Naive thymus-derived CD4-positive, alpha-beta T cell (primary cell): ENCODE data around the gene RCC2. TPM values are rescaled to one million over a fixed set of nuclear protein-coding genes. Genes with fewer than 3 reads are reported as not detected.
A peak's percentile ranks its signal among the peaks of the same experiment; 100 is the strongest.

Source experiments
- ATAC-seq: fragments of 150-1000 bp; cut with Tn5 transposase; 2 replicates; pipeline ENCODE4 v1.10.0; 2021; ENCODE audit warnings: mild to moderate bottlenecking, moderate library complexity
- CTCF ChIA-PET: fragments of 350-600 bp; sonication (Branson Sonifier 250); formaldehyde crosslinking; loops from one replicate; lab custom pipeline; 2021; ENCODE audit warnings: antibody characterized with exemption; lab: Charles Lee
- POLR2A ChIA-PET: fragments of 350-600 bp; sonication (Branson Sonifier 250); formaldehyde crosslinking; loops from one replicate; lab custom pipeline; 2021; ENCODE audit warnings: antibody characterized with exemption, inconsistent platforms; lab: Charles Lee
- DNase-seq, 9 donors: peaks; one replicate each; pipeline versions ENCODE4 v3.0.0 to v3.0.0-alpha.2; 2020 to 2022; ENCODE audit warnings: mixed read lengths in 1 of 9
- H3K27ac ChIP-seq: one replicate; pipeline ENCODE4 v1.7.0; 2013; ENCODE audit warnings: mild to moderate bottlenecking, low read depth, low read length, moderate library complexity
- H3K27me3 ChIP-seq, 2 donors: one replicate each; pipeline ENCODE4 v1.7.0; 2013; ENCODE audit warnings: low read length in 2 of 2, mild to moderate bottlenecking in 2 of 2, moderate library complexity in 2 of 2; ENCODE audit not compliant: control insufficient read depth in 2 of 2, insufficient read depth in 2 of 2
- H3K36me3 ChIP-seq, 3 experiments: 1 replicate in 2 of 3; 2 replicates in 1 of 3; pipeline ENCODE4 v1.7.0; 2013; ENCODE audit warnings: low read length in 3 of 3, mild to moderate bottlenecking in 3 of 3, moderate library complexity in 1 of 3; ENCODE audit not compliant: insufficient read depth in 3 of 3, control insufficient read depth in 2 of 3
- H3K4me1 ChIP-seq, 2 donors: one replicate each; pipeline ENCODE4 v1.7.0; 2013; ENCODE audit warnings: low read length in 2 of 2, mild to moderate bottlenecking in 2 of 2, moderate library complexity in 1 of 2; ENCODE audit not compliant: control insufficient read depth in 2 of 2, insufficient read depth in 2 of 2
- H3K4me3 ChIP-seq: 2 replicates; pipeline ENCODE4 v1.7.0; 2013; ENCODE audit warnings: mild to moderate bottlenecking, low read length
- H3K9me3 ChIP-seq, 3 experiments: 1 replicate in 2 of 3; 2 replicates in 1 of 3; pipeline ENCODE4 v1.7.0; 2013; ENCODE audit warnings: low read length in 3 of 3; ENCODE audit not compliant: control insufficient read depth in 2 of 3
- H3K27ac Mint-ChIP-seq, 9 donors: one replicate each; pipeline ENCODE4 v1.8.0; 2020 to 2022; ENCODE audit warnings: mixed read lengths in 9 of 9, mild to moderate bottlenecking in 8 of 9, moderate library complexity in 5 of 9, inconsistent platforms in 2 of 9
- H3K27me3 Mint-ChIP-seq, 5 donors: one replicate each; pipeline ENCODE4 v1.8.0; 2021 to 2022; ENCODE audit warnings: mixed read lengths in 5 of 5, mild to moderate bottlenecking in 1 of 5
- H3K36me3 Mint-ChIP-seq, 5 donors: one replicate each; pipeline ENCODE4 v1.8.0; 2020 to 2022; ENCODE audit warnings: mixed read lengths in 5 of 5, mild to moderate bottlenecking in 3 of 5, inconsistent platforms in 1 of 5
- H3K4me1 Mint-ChIP-seq, 7 donors: one replicate each; pipeline ENCODE4 v1.8.0; 2020 to 2022; ENCODE audit warnings: mixed read lengths in 7 of 7, mild to moderate bottlenecking in 3 of 7, inconsistent platforms in 1 of 7
- H3K4me3 Mint-ChIP-seq, 10 donors: one replicate each; pipeline ENCODE4 v1.8.0; 2020 to 2022; ENCODE audit warnings: mild to moderate bottlenecking in 10 of 10, mixed read lengths in 10 of 10, moderate library complexity in 6 of 10, inconsistent platforms in 2 of 10
- H3K9me3 Mint-ChIP-seq, 11 donors: one replicate each; pipeline ENCODE4 v1.8.0; 2020 to 2022; ENCODE audit warnings: mixed read lengths in 11 of 11, mild to moderate bottlenecking in 4 of 11, inconsistent platforms in 1 of 11, moderate library complexity in 1 of 11
- intact Hi-C, 2 donors: fragments of 100-400 bp; cut with micrococcal nuclease; formaldehyde crosslinking; loops; one replicate each; pipeline ENCODE4 v1.15.1; 2023
- polyA plus RNA-seq, 2 donors: library from polyadenylated mRNA; unstranded; fragments of 300-500 nt; fragmentation: Illumina TruSeq; gene quantifications; one replicate each; pipeline ENCODE4 v1.2.3, GENCODE V29; 2021
- total RNA-seq, 6 experiments: library from RNA in 5 of 6; stranded (reverse) in 5 of 6; gene quantifications; 1 replicate in 5 of 6; 2 replicates in 1 of 6; pipeline ENCODE4 v1.2.3 and lab custom pipeline; 2021 to 2026

Gene RCC2
- total and polyA plus RNA-seq, 7 experiments from 2014 or later = 12.0 to 130 (median 43.5) TPM

DNA sequence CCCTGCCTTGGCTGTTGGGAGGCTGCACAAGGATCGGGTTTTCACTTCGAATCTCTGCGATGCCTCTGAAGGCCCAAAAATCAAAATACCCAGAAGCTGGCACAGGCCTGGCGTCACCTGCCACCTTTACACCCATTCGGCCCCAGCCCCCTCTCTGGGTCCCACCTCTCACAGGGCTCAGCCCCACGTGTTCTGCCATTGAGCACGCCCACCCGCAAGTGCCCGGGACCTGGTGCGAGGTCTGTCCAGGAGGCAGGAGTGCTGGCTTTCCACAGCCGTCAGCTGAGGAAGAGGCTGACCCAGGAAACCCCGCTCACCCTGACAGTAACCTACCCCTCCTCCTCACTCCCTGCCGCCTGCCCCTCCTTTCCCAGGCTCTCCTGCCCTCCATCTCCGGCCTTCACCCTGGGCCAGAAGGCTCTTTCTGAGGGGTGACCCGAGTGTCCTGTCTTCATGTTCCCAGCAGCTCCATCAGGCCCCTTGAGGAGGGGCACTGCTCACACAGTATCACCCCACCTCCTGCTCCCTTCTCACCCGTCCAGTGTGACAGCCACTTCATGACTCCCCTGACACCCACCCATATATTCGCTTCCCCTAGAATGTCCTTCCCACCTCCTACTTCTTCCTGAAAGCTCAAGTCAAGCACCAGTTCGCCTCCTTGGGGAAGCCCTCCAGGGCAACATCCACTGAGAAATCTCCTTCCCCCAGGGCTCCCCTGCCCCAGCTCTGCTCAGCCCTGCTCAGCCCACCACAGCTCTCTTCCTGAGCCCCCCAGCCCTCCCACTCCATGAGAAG is 13.5 kb downstream of the RCC2 start:
- DNase-seq (no peak), ATAC-seq (no peak)
- ChIA-PET CTCF (interaction anchor here (0.6 to 1.4 kb wide), 2 partner anchors 12 to 69 kb away, joined by 3 read pairs; no protein-coding TSS in a partner anchor), POLR2A (no interaction called here)
- Histone ChIP-seq H3K4me3 (no peak overlapping the region), H3K4me1 (no peaks in the 10 kb centered on the region), H3K36me3 (peaks cover 7 to 85% (median 12%) of the 10 kb centered on the region in 3 experiments), H3K27me3 (no peaks in the 10 kb centered on the region), H3K9me3 (no peaks in the 10 kb centered on the region), H3K27ac (no peak overlapping the region)
- intact Hi-C loops = loop anchor here in 1 of 2 donors (10.0 kb wide), 1 partner anchor 49 kb away; no protein-coding TSS in a partner anchor
- Mint-ChIP-seq H3K36me3 (peaks cover 15 to 41% (median 23%) of the 10 kb centered on the region in 5 donors), H3K9me3 (no peaks in the 10 kb centered on the region), H3K4me1 (peaks cover 0 to 19% (median 11%) of the 10 kb centered on the region in 7 donors), H3K4me3 (no peak overlapping the region), H3K27me3 (no peaks in the 10 kb centered on the region), H3K27ac (peak overlapping the region in 2 of 9 donors; percentile 59 to 92)

DNA sequence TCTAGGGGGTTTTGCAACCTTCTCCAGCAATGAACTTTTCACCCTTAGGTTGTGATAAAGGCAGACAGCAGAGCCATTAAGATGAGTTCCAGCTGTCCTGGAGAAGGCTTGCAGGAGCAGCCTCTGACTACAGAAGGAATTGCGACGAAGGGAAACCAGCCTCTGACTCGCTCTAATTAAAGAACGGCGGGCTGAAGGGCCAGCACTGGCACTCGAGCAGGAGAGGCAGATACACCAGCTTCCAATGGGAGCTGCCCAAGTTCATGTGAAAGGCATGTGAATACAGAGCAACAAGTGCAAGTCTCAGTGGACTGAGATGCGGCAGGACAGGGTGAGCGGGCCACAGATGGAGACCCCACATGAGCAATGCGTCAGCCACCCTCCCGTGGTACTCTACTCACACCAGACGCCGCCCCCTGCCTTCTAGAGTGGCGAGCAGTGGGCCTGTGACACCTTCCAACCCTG is 15.7 kb downstream of the RCC2 start:
- no peak for DNase-seq
- no peaks in the 10 kb centered on the region for H3K27me3 ChIP-seq
- peaks cover 8 to 89% (median 12%) of the 10 kb centered on the region in 3 experiments for H3K36me3 ChIP-seq
- no peaks in the 10 kb centered on the region for H3K4me1 ChIP-seq
- H3K9me3 ChIP-seq = no peaks in the 10 kb centered on the region
- ChIA-PET CTCF (interaction anchor here (1.0 kb wide), 1 partner anchor 18 kb away, joined by 3 read pairs; no protein-coding TSS in a partner anchor), POLR2A (no interaction called here)
- no peak overlapping the region for H3K4me3 Mint-ChIP-seq
- H3K27me3 Mint-ChIP-seq = no peaks in the 10 kb centered on the region
- H3K9me3 Mint-ChIP-seq = no peaks in the 10 kb centered on the region
- H3K27ac ChIP-seq = no peak overlapping the region
- peak overlapping the region in 4 of 9 donors; percentile 1 to 71 (median 15) for H3K27ac Mint-ChIP-seq
- peaks cover 20 to 47% (median 32%) of the 10 kb centered on the region in 5 donors for H3K36me3 Mint-ChIP-seq
- ATAC-seq = no peak
- no peak overlapping the region for H3K4me3 ChIP-seq
- intact Hi-C loops = loop anchor here in 1 of 2 donors (5.0 to 10.0 kb wide), 2 partner anchors 51 to 183 kb away; no protein-coding TSS in a partner anchor
- H3K4me1 Mint-ChIP-seq = peaks cover 0 to 17% (median 6%) of the 10 kb centered on the region in 7 donors

DNA sequence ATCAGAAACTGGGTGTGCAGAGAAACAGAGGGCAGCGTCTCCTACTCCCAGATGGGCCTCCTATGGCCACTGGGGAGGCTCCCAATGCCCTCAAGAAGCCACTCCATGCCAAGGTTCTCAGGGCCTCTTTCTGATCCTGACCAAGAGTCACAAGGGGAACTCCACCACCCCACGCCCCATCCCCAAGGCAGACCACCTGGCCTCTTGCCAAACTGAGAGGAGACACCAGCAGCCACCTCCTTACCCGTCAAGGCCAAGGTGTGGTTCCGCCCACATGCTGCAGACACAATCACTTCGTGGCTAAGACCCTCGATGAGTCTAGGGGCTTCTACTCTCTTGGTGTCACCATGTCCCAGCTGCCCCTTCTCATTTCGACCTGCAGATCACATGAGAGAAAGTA is 17.0 kb downstream of the RCC2 start:
- H3K9me3 Mint-ChIP-seq = no peaks in the 10 kb centered on the region
- DNase-seq (no peak), ATAC-seq (no peak)
- Histone ChIP-seq H3K4me1 (no peaks in the 10 kb centered on the region), H3K27ac (no peak overlapping the region), H3K27me3 (no peaks in the 10 kb centered on the region), H3K36me3 (peaks cover 5 to 89% (median 12%) of the 10 kb centered on the region in 3 experiments), H3K4me3 (no peak overlapping the region), H3K9me3 (no peaks in the 10 kb centered on the region)
- intact Hi-C loops = loop anchor here in 1 of 2 donors (5.0 to 10.0 kb wide), 2 partner anchors 52 to 185 kb away; no protein-coding TSS in a partner anchor
- peaks cover 0 to 17% (median 6%) of the 10 kb centered on the region in 7 donors for H3K4me1 Mint-ChIP-seq
- H3K27ac Mint-ChIP-seq = peak overlapping the region in 1 of 9 donors; percentile 7
- H3K36me3 Mint-ChIP-seq = peaks cover 17 to 50% (median 34%) of the 10 kb centered on the region in 5 donors
- ChIA-PET CTCF (interaction anchor here (0.9 kb wide), 1 partner anchor 16 kb away, joined by 3 read pairs; no protein-coding TSS in a partner anchor), POLR2A (no interaction called here)
- H3K27me3 Mint-ChIP-seq = no peaks in the 10 kb centered on the region
- no peak overlapping the region for H3K4me3 Mint-ChIP-seq

DNA sequence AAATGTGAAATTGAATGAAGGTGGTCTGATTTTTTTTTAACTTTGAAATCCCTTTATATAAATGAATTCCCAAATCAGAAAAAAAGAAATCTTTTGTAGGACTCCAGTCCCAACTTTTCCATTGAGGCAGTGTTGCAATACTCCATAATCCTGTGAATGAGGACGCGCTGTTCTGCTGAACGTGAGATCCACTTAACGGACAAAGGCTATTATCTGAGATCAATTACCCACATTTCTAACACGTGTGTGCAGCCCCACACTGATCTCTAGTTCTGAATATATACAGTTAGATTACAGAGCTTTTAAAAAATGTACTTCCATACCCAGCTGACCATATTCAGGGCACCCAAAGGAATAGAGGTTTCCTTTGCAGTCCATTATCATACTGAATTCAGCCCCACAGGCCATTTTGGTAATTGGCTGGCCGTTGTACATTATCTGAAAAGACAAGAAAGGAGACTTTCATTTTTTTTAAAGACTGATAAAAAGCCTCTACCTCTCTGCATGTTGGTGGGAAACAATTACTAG is 19.0 kb downstream of the RCC2 start:
- ATAC-seq = no peak
- H3K27me3 Mint-ChIP-seq = no peaks in the 10 kb centered on the region
- Histone ChIP-seq H3K4me1 (no peaks in the 10 kb centered on the region), H3K9me3 (no peaks in the 10 kb centered on the region), H3K36me3 (peaks cover 7 to 85% (median 14%) of the 10 kb centered on the region in 3 experiments), H3K4me3 (no peak overlapping the region), H3K27me3 (no peaks in the 10 kb centered on the region), H3K27ac (no peak overlapping the region)
- no peak for DNase-seq
- intact Hi-C loops = loop anchor here (1.0 to 10.0 kb wide), 7 partner anchors 17 to 187 kb away; partner anchors contain the start of gene RCC2 (in 1 of the 2)
- POLR2A ChIA-PET = no interaction called here
- peaks cover 17 to 57% (median 31%) of the 10 kb centered on the region in 5 donors for H3K36me3 Mint-ChIP-seq
- no peak overlapping the region for H3K4me3 Mint-ChIP-seq
- peak overlapping the region in 1 of 9 donors; percentile 39 for H3K27ac Mint-ChIP-seq
- H3K9me3 Mint-ChIP-seq = no peaks in the 10 kb centered on the region
- peaks cover 0 to 17% (median 6%) of the 10 kb centered on the region in 7 donors for H3K4me1 Mint-ChIP-seq
- CTCF ChIA-PET = interaction anchor here (0.6 to 1.2 kb wide), 3 partner anchors 19 to 74 kb away, joined by 3 read pairs; partner anchors contain the start of gene RCC2

DNA sequence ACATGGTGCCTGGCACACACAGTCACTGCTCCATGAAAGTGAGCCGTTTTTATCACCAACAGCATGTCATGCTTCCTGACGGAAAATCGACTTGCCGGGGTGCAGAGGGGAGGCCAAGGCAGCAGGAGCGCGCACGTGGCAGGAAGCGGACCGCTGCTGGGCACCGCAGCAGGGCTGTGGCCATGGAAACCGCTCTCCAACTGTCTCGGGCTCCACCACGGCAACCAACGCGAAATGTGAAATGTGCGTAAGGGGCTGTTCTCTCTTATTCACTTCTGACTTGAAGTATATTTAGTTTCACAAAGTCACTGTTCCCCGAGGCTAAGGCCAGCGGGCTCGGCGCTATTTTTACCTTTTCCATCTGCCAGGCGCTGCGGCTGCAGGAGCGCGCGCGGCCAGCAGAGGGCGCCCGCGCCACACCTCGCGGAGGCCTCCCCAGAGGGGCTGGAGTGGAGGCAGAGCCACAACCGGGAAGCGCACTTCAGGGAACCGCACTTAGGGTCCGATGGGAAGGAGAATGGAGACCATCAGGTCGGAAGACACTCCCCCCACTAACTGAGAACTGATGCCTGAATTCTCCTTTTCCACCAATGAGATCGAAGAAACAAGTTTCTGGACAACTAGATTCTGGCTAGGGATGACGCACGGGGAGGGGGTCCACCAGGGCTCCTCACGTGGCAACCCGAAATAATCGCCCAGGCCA is 19.7 kb downstream of the RCC2 start:
- peak overlapping the region in 4 of 9 donors; percentile 42 to 76 (median 59) for H3K27ac Mint-ChIP-seq
- CTCF ChIA-PET = interaction anchor here (0.6 to 1.2 kb wide), 3 partner anchors 9 to 34 kb away, joined by 3 read pairs; partner anchors contain the start of gene RCC2
- H3K9me3 Mint-ChIP-seq = no peaks in the 10 kb centered on the region

More for the DNA sequence above, 19.7 kb downstream of the RCC2 start:
- Histone ChIP-seq H3K27ac (no peak overlapping the region), H3K9me3 (no peaks in the 10 kb centered on the region), H3K36me3 (peaks cover 7 to 85% (median 17%) of the 10 kb centered on the region in 3 experiments), H3K4me1 (no peaks in the 10 kb centered on the region), H3K4me3 (no peak overlapping the region), H3K27me3 (no peaks in the 10 kb centered on the region)
- POLR2A ChIA-PET = interaction anchor here (0.6 kb wide), 1 partner anchor 19 kb away, joined by 6 read pairs; no protein-coding TSS in a partner anchor
- Mint-ChIP-seq H3K36me3 (peaks cover 14 to 54% (median 29%) of the 10 kb centered on the region in 5 donors), H3K4me3 (no peak overlapping the region), H3K27me3 (no peaks in the 10 kb centered on the region), H3K4me1 (peaks cover 0 to 11% (median 6%) of the 10 kb centered on the region in 7 donors)
- intact Hi-C loops = loop anchor here (1.0 to 10.0 kb wide), 7 partner anchors 18 to 188 kb away; partner anchors contain the start of gene RCC2 (in 1 of the 2)
- ATAC-seq (peak; percentile 93), DNase-seq (peak; percentile 37 to 80 (median 64))
